Stimulated activated CD8-positive, alpha-beta memory T cell treated with anti-CD3 and anti-CD28 coated beads, Interleukin-15, amount 100 ng/mL, for 4 hours (primary cell): ENCODE measurements around the gene RPRM.
"Not testable (repeated sequence)": the region's sequence is repeated elsewhere in the genome, so short reads cannot be mapped to it uniquely, and the experiment has no call there.

Experiments
- DNase-seq, 2 donors: peaks; one replicate each; pipeline ENCODE4 v3.0.0-alpha.2; 2020; ENCODE audit warnings: low read depth in 2 of 2

The RPRM gene

GRCh38 chr2:153455861-153456260, 22.7 kb downstream of the RPRM start:
- DNase-seq: no peak

GRCh38 chr2:153455403-153455802, 23.2 kb downstream of the RPRM start:
- DNase-seq: no peak

GRCh38 chr2:153451611-153452010, 27.0 kb downstream of the RPRM start:
- no peak for DNase-seq

- no peak for DNase-seq
Measured at GRCh38 chr2:153443106-153443505, 35.5 kb downstream of the RPRM start.

GRCh38 chr2:153442616-153443015, 35.9 kb downstream of the RPRM start:
- DNase-seq: not testable (repeated sequence)

GRCh38 chr2:153440090-153440489, 38.5 kb downstream of the RPRM start:
- not testable (repeated sequence) for DNase-seq

- DNase-seq: no peak
Measured at GRCh38 chr2:153433403-153433802, 45.2 kb downstream of the RPRM start.

GRCh38 chr2:153432381-153432780, 46.2 kb downstream of the RPRM start:
- DNase-seq: no peak

GRCh38 chr2:153431114-153431513, 47.4 kb downstream of the RPRM start:
- DNase-seq: no peak
